NT2/D1 (cell line): ENCODE data around the gene RFTN1.

Source experiments
- DNase-seq: peaks from one replicate; pipeline ENCODE4 v3.0.0-alpha.2; 2011; ENCODE audit warnings: low read depth, low spot score
- H3K27me3 ChIP-seq: 2 replicates; pipeline ENCODE4 v1.6.0; 2011; ENCODE audit warnings: mild to moderate bottlenecking; ENCODE audit not compliant: insufficient read length, insufficient read depth
- H3K36me3 ChIP-seq: 2 replicates; pipeline ENCODE4 v1.6.1; 2011; ENCODE audit warnings: mild to moderate bottlenecking, low read length, mixed read lengths; ENCODE audit not compliant: insufficient read depth, insufficient read length
- H3K4me1 ChIP-seq: 2 replicates; pipeline ENCODE4 v1.5.1; 2011; ENCODE audit not compliant: insufficient read depth, insufficient read length
- H3K4me3 ChIP-seq: 2 replicates; pipeline ENCODE4 v1.5.1; 2011; ENCODE audit warnings: low read depth; ENCODE audit not compliant: insufficient read length
- H3K9ac ChIP-seq: 2 replicates; pipeline ENCODE4 v1.6.0; 2011; ENCODE audit warnings: low read depth; ENCODE audit not compliant: insufficient read length
- H3K9me3 ChIP-seq: 2 replicates; pipeline ENCODE4 v1.5.1; 2011; ENCODE audit warnings: mild to moderate bottlenecking, low read length; ENCODE audit not compliant: insufficient read depth
- SUZ12 ChIP-seq: IDR thresholded peaks from 2 replicates; pipeline ENCODE4 v1.6.1; 2011; ENCODE audit not compliant: insufficient read length, insufficient read depth; ENCODE audit errors: extremely low read depth
- YY1 ChIP-seq: IDR thresholded peaks from 2 replicates; pipeline ENCODE4 v1.6.1; 2011; ENCODE audit not compliant: insufficient read length, insufficient read depth
- ZNF274 ChIP-seq: IDR thresholded peaks from 2 replicates; pipeline ENCODE4 v1.6.1; 2011; ENCODE audit warnings: mild to moderate bottlenecking, low read depth, low read length

RFTN1 gene

DNA sequence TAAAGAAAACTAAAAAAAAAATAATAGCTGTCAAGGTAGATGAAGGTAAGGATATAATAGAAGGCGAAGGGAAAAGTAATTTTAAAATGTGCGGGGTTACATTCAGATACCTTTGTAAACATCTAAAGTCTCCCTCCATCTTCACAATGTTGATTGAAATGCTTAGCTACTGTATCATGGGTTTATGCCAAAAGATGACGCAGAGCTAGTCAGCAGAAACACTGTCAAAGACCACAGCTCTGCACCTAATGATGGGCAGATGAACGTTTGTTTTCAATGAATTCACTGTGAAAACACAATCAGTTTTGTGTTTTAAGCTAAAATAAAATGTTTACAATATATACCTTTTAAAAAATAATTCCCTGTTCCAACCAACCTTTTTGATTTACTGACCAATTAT lies 61.2 kb downstream of the RFTN1 start:
- no peak for TF ChIP-seq YY1
- TF ChIP-seq ZNF274 = no peak
- TF ChIP-seq SUZ12 = no peak
- Histone ChIP-seq H3K27me3 (no peaks in the 10 kb centered on the region), H3K9me3 (0 out of 2 replicates have a peak, but pooled peaks cover 6% of the 10 kb centered on the region), H3K36me3 (no peaks in the 10 kb centered on the region), H3K4me3 (no peak overlapping the region), H3K4me1 (no peaks in the 10 kb centered on the region), H3K9ac (no peak overlapping the region)
- no peak for DNase-seq

DNA sequence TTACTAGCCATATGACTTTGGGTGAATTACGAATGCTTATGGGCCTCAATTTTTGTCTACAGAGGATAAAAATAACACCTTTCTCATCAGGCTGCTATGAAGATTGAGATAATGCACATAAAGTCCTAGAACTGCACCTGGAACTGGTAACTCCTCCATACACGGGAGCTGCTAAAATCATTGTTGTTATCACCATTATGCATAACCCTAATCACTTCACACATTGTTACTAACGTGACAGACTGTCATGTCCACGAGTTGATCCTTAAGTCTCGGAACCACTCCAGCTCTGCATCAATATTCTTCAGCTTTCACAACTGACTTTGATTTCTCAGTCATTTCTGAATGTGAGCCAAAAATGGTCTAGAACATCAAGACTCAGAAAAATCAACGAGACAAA lies 64.1 kb downstream of the RFTN1 start:
- TF ChIP-seq SUZ12 = no peak
- TF ChIP-seq ZNF274 = no peak
- no peak for TF ChIP-seq YY1
- Histone ChIP-seq H3K9me3 (0 out of 2 replicates have a peak, but pooled peaks cover 6% of the 10 kb centered on the region), H3K4me3 (no peak overlapping the region), H3K36me3 (no peaks in the 10 kb centered on the region), H3K4me1 (no peaks in the 10 kb centered on the region), H3K27me3 (no peaks in the 10 kb centered on the region), H3K9ac (no peak overlapping the region)
- DNase-seq = no peak

DNA sequence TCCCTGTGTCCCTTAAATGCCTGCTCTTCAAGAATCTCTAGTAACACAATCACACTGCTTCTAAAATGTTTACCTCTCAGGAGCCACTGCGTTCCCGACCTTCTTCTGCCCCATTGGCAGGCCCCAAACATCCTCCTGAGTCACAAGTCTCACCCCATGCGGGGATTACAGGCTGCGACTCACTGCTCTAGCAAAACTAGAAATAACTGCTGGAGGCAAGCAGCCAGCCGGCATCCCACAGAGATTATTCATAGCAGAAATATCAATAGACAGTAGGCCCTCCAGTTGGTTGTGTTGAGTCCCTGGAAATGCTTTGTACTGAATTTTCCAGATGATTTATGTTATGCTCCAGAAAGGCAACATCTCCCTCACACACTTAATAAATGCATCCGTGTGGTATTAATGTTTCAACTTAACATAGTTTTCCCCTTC lies 64.8 kb downstream of the RFTN1 start:
- no peaks in the 10 kb centered on the region for H3K36me3 ChIP-seq

DNA sequence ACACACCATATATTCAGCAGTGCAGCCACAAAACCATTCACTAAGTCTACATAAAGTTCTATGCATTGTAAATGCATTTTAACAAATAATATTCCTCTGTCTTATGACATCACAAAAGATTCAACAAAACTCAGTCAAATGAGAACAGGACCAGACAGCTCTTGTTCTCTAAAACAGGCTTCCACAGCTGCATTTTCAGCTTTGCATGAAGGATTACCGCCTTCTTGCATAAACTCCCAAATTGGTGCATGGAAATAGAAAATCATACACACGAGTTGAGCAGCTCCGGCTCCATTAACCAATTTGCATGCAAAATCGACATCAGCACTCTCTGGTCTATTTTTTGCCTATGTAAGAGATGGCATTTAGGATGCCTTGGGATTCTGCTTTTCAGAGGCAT lies 66.4 kb downstream of the RFTN1 start:
- no peaks in the 10 kb centered on the region for H3K36me3 ChIP-seq
- TF ChIP-seq SUZ12 (no peak), ZNF274 (no peak), YY1 (no peak)
- H3K27me3 ChIP-seq = no peaks in the 10 kb centered on the region
- no peak overlapping the region for H3K4me3 ChIP-seq
- 0 out of 2 replicates have a peak, but pooled peaks cover 6% of the 10 kb centered on the region for H3K9me3 ChIP-seq
- H3K9ac ChIP-seq = no peak overlapping the region
- no peak for DNase-seq
- no peaks in the 10 kb centered on the region for H3K4me1 ChIP-seq

More for the DNA sequence above, 64.8 kb downstream of the RFTN1 start:
- DNase-seq = peak; percentile 33
- no peak overlapping the region for H3K9ac ChIP-seq
- H3K9me3 ChIP-seq = 0 out of 2 replicates have a peak, but pooled peaks cover 6% of the 10 kb centered on the region
- H3K27me3 ChIP-seq = no peaks in the 10 kb centered on the region
- H3K4me1 ChIP-seq = no peaks in the 10 kb centered on the region
- TF ChIP-seq YY1 (no peak), ZNF274 (no peak), SUZ12 (no peak)
- no peak overlapping the region for H3K4me3 ChIP-seq

DNA sequence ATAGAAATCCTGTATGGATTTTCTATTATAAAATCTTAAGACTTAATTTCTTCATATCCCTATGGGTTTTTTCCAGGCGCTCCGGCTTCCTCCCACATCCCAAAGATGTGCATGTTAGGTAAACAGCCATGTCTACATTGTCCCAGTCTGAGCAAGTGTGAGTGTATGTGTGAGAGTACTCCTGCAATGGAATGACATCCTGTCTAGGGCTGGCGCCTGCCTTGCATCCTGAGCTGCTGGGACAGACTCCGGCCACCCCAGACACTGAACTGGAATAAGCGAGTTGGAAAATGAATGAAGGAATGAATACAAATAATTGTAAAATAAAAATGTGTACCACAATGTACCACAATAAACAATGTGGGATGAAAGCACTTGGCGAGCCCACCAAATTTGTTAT lies 69.2 kb downstream of the RFTN1 start:
- H3K4me3 ChIP-seq = no peak overlapping the region
- H3K9ac ChIP-seq = no peak overlapping the region
- H3K36me3 ChIP-seq = no peaks in the 10 kb centered on the region
- TF ChIP-seq SUZ12 (no peak), YY1 (no peak), ZNF274 (no peak)
- H3K9me3 ChIP-seq = 0 out of 2 replicates have a peak, but pooled peaks cover 6% of the 10 kb centered on the region
- H3K27me3 ChIP-seq = no peaks in the 10 kb centered on the region
- DNase-seq = no peak
- H3K4me1 ChIP-seq = no peaks in the 10 kb centered on the region

DNA sequence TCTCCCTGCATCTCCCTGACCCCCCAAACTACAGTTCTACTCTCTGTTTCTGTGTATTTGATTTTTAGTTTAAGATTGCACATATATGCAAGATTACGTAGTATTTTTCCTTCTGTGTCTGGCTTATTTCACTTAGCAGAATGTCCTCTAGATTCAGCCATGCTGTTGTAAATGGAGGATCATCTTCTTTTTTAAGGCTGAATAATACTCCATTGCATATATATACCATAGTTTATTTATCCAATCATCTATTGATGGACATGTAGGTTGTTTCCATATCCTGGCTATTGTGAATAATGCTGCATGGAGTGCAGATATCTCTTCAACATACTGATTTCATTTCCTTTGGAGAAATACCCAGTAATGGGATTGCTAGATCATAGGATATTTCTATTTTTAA lies 70.8 kb downstream of the RFTN1 start:
- no peaks in the 10 kb centered on the region for H3K4me1 ChIP-seq
- TF ChIP-seq SUZ12 (no peak), ZNF274 (no peak), YY1 (no peak)
- H3K27me3 ChIP-seq = no peaks in the 10 kb centered on the region
- H3K9me3 ChIP-seq = 0 out of 2 replicates have a peak, but pooled peaks cover 4% of the 10 kb centered on the region
- no peak overlapping the region for H3K4me3 ChIP-seq
- no peak for DNase-seq
- H3K9ac ChIP-seq = no peak overlapping the region
- H3K36me3 ChIP-seq = no peaks in the 10 kb centered on the region

DNA sequence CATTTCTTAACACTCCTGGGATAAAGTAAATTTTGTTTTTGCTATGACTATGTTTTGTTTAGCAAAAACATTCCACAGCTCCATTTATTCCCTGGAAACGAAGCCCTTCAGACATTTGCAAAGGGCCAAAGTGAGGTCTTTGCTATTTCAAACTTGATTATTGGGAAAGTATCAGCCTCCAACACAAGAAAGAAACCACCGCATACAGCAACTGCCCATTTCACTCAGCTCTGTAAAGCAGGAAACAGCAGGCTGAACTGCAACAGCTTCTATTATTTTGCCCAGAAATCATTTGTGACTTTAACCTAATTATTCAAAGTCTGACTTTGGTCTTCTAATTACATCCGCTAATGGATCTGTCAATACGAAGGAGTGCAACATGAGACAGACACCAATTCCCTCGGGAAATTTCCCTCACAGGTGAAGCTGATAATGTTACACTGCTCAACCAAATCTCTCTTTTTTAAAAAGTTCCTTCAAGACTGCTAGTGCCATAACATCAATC lies 72.1 kb downstream of the RFTN1 start:
- no peaks in the 10 kb centered on the region for H3K9me3 ChIP-seq
- no peaks in the 10 kb centered on the region for H3K4me1 ChIP-seq
- no peak overlapping the region for H3K4me3 ChIP-seq
- TF ChIP-seq ZNF274 = no peak
- TF ChIP-seq SUZ12 = no peak
- no peak for TF ChIP-seq YY1
- no peaks in the 10 kb centered on the region for H3K27me3 ChIP-seq
- no peak for DNase-seq
- H3K9ac ChIP-seq = no peak overlapping the region
- no peaks in the 10 kb centered on the region for H3K36me3 ChIP-seq
